Fibroblast of peridontal ligament (primary cell): ENCODE data around the gene AP5M1.
"Not testable (repeated sequence)": the region's sequence is repeated elsewhere in the genome, so short reads cannot be mapped to it uniquely, and the experiment has no call there.

ENCODE experiments used
- DNase-seq: peaks from one replicate; pipeline ENCODE4 v3.0.0-alpha.2; 2010; ENCODE audit errors: extremely low read depth

Gene AP5M1

GRCh38 chr14:57290751-57291150, 22.0 kb downstream of the AP5M1 start:
- no peak for DNase-seq

DNA sequence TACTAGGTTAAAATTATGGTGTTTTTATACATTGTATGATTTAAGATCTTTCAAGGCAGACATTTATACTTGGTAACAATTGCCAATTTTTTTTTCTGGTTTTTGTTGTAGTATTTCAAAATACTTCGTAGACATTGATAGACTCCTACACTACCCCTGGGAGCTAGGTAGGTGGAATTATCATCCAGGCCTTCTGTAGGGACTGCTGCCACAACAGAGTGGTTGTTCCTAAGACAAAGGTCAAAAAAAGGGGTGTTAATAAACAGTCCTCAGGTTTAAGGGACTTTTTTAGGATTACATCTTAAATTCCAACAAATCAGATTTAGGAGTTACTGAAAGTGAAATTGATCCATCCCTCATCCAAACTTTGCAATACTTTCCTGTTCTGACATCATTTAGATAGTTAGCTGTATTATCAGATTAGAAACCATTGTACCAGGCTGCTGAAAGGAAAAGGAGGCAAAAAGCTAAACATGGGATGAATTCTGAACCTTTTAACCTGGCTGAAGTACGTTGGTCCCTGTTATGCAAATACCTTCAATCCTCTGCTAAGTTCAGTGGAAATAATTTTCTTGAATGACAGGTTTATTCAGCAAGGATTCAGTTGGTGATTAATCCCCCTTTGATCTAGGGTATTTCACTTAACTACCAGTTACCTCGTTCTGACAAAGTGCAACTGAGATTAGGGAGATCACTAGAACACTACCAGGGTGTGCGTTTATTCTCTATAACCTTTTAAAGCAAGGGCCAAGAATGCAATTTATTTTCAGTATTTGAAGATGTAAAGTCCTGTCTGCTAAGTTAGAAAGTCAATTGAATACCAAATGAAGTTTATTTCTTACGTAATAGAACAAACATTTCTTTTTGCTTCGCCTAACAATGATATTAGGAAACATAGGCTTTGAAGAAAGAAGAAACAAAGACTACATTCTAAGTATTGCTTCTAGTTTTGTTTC, 23.2 kb downstream of the AP5M1 start:
- no peak for DNase-seq

- peak; percentile 58 for DNase-seq
Observed at GRCh38 chr14:57293866-57294837, 25.4 kb downstream of the AP5M1 start.

DNA sequence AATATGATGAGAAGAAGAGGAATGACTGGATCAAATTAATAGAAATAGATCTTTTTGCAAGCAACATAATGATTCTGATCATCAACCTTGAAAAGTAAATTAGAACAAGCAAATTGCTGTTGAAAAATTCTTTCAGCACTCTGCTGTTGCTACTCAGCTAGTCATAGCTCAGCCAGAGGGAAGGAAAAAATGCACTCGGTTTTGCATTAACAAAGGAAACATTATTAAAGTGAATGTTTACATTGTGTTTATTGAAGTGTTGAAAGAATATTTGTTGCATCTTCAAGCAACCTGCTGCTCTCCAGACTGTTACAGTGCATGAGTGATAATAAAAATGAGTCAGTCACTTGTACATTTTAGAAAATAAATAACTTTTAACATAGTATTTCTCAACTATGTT, 26.5 kb downstream of the AP5M1 start:
- DNase-seq = no peak

DNA sequence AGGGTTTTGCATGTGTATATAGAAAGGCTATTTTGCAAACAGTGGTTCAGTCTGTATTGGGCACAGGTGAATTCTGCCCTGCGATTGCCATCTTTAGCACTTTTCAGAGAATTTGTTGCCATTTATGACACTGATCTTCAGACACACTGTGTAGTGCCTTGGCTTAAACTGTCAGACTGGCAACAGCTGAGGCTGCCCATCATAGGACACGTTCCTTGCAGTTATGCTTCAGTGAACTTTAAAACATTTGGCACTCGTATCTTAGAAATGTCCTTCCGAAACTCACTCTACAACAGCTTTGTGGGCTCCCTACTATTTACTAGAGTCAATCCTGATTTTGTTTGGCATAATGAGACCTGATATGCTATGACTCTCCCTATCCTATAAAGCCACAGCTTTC, 29.1 kb downstream of the AP5M1 start:
- DNase-seq = no peak

DNA sequence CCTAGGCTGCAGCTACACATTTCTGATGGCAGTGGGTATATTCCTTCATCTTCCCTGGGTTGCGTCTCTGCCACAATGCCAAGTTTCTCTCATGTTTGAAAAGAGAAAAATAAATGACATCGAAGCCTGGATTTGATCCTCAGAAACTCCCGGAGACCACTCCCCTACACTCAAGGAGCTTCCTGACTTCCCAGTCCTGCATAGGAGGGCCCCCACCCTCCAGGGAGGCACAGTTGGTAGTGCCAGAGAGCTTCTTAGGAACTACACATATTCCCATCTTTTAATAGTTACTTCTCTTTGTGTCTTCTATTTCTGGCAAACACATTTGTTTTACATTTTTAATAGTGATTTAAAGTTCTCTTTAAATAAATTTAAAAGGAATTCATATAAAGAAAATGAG, 30.7 kb downstream of the AP5M1 start:
- DNase-seq = no peak

DNA sequence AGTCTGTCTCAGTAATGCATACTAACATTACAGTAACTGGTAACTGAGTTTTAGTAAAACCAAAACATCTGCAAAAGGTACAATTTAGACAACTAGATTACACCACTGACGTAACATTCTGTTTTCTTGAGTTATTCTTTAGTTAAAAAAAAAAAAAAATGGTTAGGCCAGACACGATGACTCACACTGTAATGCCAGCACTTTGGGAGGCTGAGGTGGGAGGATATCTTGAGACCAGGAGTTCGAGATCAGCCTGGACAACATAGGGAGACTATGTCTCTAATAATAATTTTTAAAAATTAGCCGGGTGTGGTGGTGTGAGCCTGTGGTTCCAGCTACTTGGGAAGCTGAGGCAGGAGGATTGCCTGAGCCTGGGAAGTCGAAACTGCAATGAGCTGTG, 34.1 kb downstream of the AP5M1 start:
- no peak for DNase-seq

DNA sequence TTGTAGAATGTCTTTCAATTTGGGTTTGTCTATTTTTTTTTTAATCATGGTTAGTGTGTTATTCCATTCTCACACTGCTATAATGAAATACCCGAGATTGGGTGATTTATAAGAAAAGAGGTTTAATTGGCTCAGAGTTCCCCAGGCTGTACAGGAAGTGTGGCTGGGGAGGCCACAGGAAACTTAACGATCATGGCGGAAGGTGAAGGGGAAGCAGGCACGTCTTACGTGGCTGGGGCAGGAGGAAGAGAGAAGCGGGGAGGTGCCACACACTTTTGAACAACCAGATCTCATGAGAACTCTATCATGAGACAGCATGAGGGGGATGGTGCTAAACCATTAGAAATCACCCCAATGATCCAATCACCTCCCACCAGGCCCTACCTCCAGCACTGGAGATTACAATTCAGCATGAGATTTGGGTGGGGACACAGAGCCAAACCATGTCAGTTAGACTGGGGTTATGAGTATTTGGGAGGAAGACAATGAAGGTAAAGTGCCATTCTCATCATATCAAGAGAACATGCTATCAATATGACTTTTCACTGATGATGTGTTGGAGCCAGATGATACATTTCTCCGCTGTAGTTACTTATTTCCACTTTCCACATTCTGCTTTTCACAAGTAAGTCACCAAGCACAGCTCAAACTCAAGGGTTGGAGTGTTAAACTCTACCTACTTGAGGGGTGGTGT, 45.8 kb downstream of the AP5M1 start:
- DNase-seq = no peak

DNA sequence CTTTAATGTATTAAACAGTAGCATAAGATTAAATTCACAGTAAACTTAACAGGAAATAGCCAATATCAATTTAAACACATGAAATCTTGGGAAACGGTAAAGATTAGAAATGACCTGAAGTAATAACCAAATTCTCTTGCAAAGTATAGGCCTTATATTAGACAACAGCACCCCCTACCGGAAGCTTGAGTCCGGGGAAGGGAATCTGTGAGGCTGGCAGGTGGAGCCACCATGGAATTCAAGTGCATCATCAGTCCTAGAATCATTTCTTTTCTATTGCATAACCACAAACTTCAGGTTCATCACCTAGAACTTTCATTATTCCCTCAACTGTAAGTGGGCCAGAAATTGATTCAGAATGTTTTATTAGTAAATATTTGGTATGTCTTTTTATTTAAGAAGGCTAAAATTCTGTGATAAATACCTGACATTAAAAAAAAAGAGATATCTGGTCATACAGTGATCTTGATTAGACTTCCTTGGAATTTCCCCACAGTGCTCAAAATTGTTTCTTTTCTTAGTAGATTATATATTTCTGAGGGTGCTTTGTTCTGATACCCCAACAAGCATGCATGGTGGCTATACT, 48.6 kb downstream of the AP5M1 start:
- peak; percentile 84 for DNase-seq

GRCh38 chr14:57319636-57320192, 50.9 kb downstream of the AP5M1 start:
- DNase-seq = no peak

DNA sequence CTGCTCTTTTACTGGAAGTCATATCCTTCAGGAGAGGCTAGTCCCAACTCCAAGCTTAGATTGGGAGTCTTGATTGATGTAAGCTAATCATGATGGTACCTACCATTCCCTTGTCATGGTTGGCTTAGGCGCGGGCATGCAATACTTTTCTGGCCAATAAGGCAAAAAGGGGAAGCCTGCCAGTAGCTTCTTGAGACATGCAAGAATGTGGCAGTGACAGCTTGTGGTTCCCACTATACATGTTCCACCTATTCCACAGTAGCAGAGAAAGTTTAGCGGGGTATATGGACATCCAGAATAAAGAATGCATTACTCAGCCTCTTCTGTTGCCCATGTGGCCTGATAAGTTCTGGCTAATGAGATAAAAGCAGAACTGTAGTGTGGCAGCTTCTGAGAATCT, 55.0 kb downstream of the AP5M1 start:
- no peak for DNase-seq

- no peak for DNase-seq
Observed at GRCh38 chr14:57326253-57326652, 57.5 kb downstream of the AP5M1 start.

- no peak for DNase-seq
Observed at GRCh38 chr14:57329833-57330232, 61.1 kb downstream of the AP5M1 start.

DNA sequence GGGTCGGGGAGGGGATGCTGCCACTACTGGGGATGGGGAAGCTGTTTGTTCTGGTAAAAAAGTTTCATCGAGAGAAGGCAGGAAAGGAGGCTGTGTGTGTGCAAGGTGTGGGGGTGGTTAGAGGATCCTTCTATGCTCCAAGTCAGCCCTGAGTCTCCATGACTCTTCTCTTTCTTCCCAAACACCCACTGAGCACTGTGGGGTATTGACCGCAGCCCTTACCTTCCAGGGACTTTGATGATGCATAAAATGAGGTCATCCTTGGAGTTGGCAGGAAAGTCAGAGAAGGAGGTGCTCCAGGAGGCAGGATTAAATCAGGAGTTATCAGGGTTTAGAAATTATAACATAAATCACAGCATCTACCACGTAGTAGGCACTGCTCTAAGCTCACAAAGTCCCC, 63.7 kb downstream of the AP5M1 start:
- DNase-seq = not testable (repeated sequence)

DNA sequence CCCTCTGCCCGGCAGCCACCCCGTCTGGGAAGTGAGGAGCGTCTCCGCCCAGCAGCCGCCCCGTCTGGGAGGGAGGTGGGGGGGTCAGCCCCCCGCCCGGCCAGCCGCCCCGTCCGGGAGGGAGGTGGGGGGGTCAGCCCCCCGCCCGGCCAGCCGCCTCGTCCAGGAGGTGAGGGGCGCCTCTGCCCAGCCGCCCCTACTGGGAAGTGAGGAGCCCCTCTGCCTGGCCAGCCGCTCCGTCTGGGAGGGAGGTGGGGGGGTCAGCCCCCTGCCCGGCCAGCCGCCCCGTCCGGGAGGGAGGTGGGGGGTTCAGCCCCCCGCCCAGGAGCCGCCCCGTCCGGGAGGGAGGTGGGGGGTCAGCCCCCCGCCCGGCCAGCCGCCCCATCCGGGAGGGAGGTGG, 65.0 kb downstream of the AP5M1 start:
- not testable (repeated sequence) for DNase-seq

GRCh38 chr14:57343545-57344297, 75.0 kb downstream of the AP5M1 start:
- not testable (repeated sequence) for DNase-seq

DNA sequence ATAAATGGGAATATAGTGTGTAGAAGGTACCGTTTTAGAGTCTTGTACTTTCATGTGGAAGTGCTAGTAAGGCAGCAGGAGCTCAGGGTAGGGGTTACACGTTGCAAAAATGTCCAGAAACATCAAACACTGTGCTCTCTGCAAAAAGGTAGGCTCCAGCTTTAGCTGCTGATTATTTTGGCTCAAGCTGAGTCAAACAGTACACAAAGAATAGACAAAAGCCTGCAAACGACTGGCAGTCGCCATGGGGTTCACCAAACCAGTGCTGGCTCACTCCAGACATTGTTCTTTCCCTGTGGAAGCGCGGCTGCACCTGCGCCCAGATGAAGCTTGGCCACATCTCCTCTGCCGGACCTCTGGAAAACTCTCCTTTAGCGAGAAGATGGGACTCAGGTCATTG, 76.3 kb downstream of the AP5M1 start:
- no peak for DNase-seq

DNA sequence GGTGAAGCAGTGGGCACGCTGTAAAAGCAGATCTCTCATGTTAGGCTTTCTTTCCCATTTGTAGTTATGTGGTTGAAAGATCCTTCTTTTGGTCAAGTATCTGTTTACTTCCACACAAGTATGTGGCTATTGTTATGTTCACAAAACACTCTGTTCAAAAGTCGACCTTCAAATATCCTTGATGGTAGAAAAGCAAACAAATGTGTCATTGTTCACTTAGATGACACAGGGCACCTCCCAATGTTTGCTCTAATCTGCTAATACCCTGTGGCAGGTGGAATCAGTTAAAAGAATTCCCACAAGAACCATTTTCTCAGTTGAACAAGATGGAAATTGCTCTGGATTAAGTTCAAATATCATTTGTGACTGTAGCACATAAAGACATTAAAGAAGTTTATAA, 78.0 kb downstream of the AP5M1 start:
- DNase-seq = no peak
